Measurements from ENCODE around the gene ZFHX2. TPM values are rescaled to one million over a fixed set of nuclear protein-coding genes. Genes with fewer than 3 reads are reported as not detected.

Gene ZFHX2
- polyA plus RNA-seq, 1 donor = 3.1 TPM

DNA sequence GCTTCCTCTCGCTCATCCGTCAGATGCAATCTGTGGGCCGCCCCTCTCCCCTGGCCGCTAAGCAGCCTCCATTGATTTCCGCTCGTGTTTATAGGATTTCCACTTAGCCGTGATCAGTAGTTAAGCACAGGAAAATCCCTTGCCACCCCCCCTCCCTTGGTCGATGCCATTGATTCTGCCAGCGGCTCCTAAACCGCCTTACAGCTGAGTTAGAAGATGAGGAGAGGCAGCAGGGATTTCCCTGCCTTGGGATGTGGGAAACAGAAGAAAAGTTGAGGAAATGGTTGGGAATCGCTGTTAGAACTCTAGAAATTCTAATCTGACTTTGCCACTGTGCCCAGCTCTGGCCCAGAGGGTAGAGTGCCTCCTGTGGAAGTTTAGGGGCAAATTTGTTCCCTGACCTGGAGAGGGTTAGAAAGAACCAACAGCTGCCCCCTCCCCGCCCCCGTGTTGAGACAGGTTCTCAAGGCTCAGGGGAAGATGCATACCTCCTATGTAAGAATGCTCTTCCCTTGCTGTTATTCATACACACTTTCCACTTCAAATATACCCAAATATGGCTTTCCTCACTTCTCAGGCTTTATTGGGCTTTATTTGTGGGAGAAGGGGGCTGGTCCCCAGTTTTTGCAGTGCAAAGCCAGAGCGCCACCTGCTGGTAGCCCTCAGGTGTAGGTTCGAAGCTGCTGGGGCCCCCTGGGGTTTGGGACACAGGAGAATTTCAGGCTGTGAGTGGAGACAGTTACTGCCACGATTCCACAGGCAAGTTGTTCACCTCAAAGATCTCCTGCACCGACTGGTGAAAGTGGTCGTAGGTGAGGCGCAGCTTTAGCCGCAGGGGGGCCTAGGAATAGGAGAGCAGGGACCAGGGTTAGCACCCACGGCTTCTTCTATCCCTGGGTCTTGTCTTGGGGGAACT lies 7.7 kb upstream of the ZFHX2 start:
- DNase-seq = no peak

DNA sequence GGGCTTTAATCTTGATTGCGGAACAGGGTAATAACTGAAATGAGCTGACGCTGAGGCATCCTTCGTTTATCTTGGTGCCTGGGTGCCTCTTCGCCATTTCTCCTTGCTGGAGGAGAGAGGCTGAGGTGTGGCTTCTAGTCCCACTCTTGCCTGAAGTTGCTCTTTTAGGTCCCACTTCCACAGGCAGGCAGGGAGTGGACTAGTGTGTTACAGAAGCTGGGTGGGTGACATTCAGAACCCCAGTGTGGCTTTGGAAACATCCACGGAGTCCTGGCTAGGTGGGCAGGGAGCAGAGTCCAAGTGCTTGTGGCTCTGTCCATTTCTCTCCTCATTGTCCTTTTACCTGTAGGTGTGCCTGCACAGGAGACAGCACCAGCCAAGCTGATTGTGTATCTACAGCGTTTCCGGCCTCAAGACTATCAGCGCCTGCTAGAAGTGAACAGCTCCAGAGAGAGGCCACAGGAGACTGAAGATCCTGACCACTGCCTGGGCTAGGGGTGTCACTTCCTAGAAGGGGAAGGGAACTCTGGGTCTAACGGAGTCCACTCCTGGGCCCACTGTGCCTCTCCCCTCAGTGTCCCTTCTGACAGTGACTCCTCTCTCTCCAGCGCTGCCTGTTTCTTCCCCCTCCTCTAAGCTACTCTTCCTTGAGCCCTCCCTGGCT lies 6.9 kb upstream of the ZFHX2 start:
- DNase-seq = no peak

- DNase-seq = no peak
These were observed 6.4 kb upstream of the ZFHX2 start for GRCh38 chr14:23557946-23558345.

- DNase-seq = no peak
These were observed 6.0 kb upstream of the ZFHX2 start for GRCh38 chr14:23557521-23557920.

DNA sequence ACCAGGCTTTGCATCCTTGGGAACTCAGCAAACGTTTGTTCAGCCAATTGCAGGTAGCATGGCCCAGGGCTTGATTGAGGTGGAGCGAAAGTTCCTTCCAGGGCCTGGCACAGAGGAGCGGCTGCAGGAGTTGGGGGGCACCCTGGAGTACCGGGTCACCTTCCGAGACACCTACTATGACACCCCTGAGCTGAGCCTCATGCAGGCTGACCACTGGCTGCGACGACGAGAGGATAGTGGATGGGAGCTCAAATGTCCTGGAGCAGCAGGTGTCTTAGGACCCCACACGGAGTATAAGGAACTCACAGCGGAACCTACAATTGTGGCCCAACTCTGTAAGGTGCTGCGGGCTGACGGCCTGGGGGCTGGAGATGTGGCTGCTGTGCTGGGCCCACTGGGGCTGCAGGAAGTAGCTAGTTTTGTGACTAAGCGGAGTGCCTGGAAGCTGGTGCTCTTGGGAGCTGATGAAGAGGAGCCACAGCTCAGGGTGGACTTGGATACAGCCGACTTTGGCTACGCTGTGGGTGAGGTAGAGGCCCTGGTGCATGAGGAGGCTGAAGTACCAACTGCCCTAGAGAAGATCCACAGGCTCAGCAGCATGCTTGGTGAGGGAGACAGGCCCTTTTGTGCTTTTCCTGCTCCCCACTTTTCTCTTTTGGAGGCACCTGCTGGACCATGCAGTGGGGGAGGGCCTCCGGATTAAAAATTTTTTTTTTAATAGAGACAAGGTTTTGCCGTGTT lies 5.3 kb upstream of the ZFHX2 start:
- no peak for DNase-seq

DNA sequence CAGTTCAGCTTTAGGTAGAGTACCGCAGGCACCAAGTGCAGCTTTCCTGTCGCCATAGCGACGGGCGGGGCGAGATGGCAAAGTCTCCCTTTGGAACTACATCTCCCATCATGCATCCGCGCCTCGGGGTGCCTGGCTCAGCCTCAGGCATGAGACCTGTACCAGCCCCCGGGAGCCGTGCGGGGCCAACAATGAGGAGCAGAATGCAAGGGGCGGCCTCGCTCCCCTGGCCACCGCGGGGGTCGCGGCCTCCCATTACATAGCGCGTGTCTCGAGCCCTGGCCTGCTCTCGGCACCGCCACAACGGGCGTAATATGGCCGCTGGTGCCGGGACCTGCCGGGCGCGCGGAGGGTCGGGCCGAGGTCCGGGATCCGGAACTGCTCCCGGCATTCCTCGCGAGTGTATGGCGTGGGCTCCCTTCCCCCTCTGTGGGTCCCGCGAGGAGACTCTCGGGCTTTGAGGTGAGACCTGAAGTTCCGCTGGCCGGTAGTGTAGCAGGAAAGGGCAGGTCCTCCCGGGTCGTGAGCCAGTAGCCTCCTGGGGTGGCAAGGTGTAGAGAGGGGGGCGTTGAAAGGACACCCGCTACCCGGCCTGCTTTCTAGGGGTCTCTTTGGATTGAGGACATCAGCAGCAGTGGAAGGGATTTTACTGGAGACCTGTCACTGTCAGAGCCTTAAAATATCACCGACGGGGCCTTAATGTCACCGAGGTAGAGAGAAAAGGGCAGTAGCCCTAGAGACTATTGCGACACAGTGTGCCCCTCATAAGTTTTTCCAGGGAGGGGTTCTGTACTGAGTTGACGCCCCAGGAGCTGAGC lies 4.5 kb upstream of the ZFHX2 start, which contains the start of gene THTPA:
Gene THTPA (plus strand): TSS at position 390 of the 818 bp plus-strand sequence. CDS start 487 bp downstream, outside the sequence.
- DNase-seq = peak; percentile 92

- DNase-seq = no peak
These were observed 3.9 kb upstream of the ZFHX2 start for GRCh38 chr14:23555533-23555881.

- DNase-seq = no peak
These were observed 726 bp downstream of the ZFHX2 start for GRCh38 chr14:23550812-23551265.

- no peak for DNase-seq
These were observed 1.3 kb downstream of the ZFHX2 start for GRCh38 chr14:23550131-23550811.

GRCh38 chr14:23548351-23549318 lies 2.9 kb downstream of the ZFHX2 start:
- no peak for DNase-seq

DNA sequence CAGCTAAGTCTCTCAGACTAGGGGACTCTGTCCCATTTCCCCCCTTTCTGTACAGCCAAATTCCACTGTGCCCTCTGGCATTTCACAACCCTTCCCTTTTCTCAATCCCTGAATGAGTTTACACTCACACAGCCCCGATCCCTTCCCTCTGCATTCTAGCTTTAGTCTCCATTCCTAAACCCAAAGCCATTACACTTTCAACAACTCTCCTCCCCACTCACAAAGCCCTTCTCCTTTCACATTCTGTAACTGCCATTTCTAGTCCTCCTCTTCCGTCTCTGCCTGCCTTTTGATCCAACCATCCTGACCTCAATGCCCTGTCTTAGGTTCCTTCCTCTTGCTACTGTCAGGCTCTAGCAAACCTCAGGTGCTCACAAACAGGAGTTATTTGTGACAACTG lies 3.6 kb downstream of the ZFHX2 start:
- DNase-seq = no peak

GRCh38 chr14:23546450-23547035 lies 5.0 kb downstream of the ZFHX2 start:
- no peak for DNase-seq

DNA sequence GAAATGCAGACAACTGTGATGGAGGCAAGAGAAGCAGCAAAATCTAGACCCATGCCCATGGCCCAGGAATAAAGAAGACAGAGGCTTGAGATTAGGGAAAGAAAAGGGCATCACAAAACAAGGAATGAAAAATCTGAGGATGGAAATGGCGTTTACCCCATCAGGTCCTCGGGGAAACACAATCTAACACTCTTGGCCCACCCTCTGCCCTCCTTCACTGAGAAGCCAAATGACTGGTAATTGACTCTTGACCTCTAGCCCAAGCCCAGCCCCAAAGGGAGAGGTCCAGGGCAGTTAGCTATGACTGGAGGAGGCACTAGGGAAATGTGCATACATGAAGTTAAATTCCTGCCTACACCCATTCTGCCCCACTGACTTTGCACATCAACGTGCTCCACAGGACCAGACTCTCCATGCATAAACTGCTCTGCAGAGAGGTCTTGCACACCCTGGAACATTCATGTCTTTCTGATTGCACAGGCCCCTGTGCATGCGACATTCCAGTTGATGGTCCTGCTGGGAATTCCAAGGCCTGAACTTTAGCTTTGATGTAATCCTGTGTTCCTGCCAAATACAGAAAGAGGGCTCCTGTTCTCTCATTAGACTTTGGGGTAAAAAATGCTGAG lies 5.7 kb downstream of the ZFHX2 start:
- no peak for DNase-seq

DNA sequence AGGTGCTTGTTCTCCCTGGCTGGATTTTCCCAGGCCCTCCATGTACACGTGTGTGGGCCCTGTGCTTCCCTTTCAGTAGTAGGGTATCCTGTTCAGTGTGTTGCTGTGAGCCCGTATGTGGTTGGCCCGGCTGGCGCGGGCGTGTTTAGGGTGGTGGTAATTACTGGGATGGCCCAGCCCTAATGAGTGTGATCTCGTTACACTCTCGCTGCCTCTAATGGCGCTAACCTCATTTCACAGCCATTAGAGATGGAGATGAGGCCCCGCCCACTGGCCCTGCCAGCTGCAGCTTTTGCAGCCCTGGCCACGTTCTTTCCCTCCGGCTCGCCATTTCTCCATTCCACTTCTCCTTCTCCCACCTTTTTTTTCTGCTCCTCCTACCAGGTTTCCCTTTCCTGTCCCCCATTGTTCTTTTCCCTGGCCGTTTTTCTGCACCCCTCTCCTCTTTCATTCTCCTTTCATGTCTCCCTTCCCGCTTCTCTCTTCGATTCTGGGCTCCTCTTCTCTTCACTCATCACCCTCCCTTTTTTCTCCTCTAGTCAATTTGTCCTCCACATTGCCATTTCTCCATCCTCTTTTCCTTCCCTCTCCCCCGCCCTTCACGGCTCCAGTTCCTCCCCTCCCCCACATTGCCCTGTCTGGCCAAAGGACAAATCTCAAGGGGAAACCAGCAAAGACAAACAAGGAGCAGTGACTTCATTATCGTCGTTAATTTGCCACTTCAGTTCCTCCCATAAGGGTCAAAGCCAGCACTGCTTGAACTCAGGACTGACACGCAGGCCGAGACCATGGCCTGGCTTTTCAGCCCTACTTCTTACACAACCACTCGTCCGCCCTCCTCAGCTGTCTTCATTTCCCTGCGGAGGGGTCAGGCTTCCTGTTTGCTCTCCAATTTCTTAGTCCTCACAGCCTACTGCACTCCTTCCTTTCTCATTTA lies 6.8 kb downstream of the ZFHX2 start:
- no peak for DNase-seq

GRCh38 chr14:23543403-23543802 lies 8.2 kb downstream of the ZFHX2 start:
- DNase-seq = no peak

DNA sequence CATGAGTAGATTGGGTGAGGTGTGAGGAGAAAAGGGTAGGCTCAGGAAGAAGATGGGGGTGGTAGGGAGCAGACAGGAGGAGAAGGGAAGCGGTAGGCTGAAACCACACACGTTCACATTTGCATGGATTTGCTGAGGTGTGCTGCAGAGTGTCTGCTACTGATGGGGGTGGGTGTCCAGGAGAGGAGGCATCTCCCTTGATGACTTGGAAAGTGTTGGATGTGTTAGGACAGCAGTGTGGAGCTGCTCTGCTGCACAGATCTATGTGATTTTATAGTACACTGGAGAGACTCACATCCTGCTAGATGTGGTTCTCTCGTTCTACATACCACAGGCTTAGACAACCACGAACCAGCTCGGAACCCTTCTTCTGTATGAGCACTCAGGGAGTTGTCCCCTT lies 9.3 kb downstream of the ZFHX2 start:
- no peak for DNase-seq

- DNase-seq = no peak
These were observed 11.5 kb downstream of the ZFHX2 start for GRCh38 chr14:23540141-23540469.
